CD14-positive monocyte (primary cell): Measurements from ENCODE around the gene STT3B. TPM values are rescaled to one million over a fixed set of nuclear protein-coding genes. Genes with fewer than 3 reads are reported as not detected.
A peak's percentile ranks its signal among the peaks of the same experiment; 100 is the strongest.

Source experiments
- DNase-seq, 3 donors: peaks; one replicate each; pipeline ENCODE4 v3.0.0-alpha.2; 2011 to 2022
- H2AFZ ChIP-seq: 2 replicates; pipeline ENCODE4 v1.6.0; 2012; ENCODE audit warnings: mild to moderate bottlenecking, low read depth, low read length, inconsistent platforms; ENCODE audit not compliant: insufficient read depth, poor library complexity, severe bottlenecking
- H3K27ac ChIP-seq, 2 donors: 1 replicate in 1 of 2; 2 replicates in 1 of 2; pipeline ENCODE4 v1.5.1; 2012 to 2013; ENCODE audit warnings: low read length in 2 of 2, control low read depth in 1 of 2, inconsistent platforms in 1 of 2, low read depth in 1 of 2, mild to moderate bottlenecking in 1 of 2
- H3K27me3 ChIP-seq, 2 donors: one replicate each; pipeline versions ENCODE4 v1.6.0 to v1.6.1; 2011 to 2013; ENCODE audit warnings: low read length in 2 of 2; ENCODE audit not compliant: control insufficient read depth in 2 of 2, insufficient read depth in 2 of 2
- H3K36me3 ChIP-seq, 2 donors: replicated peaks in 1 of 2; 1 replicate in 1 of 2; 2 replicates in 1 of 2; pipeline versions ENCODE4 v1.5.1 to v1.6.1; 2012 to 2013; ENCODE audit warnings: low read length in 2 of 2, control low read depth in 1 of 2, inconsistent platforms in 1 of 2, mild to moderate bottlenecking in 1 of 2; ENCODE audit not compliant: insufficient read depth in 2 of 2, control insufficient read depth in 1 of 2
- H3K4me1 ChIP-seq, 2 donors: 1 replicate in 1 of 2; 2 replicates in 1 of 2; pipeline versions ENCODE4 v1.5.1 to v1.6.1; 2012 to 2013; ENCODE audit warnings: low read length in 2 of 2, control low read depth in 1 of 2, inconsistent platforms in 1 of 2, mild to moderate bottlenecking in 1 of 2, moderate library complexity in 1 of 2; ENCODE audit not compliant: insufficient read depth in 2 of 2, control insufficient read depth in 1 of 2
- H3K4me2 ChIP-seq: replicated peaks from 2 replicates; pipeline ENCODE3; 2012; ENCODE audit warnings: low read length, moderate library complexity, mild to moderate bottlenecking; ENCODE audit not compliant: poor library complexity, severe bottlenecking; ENCODE audit errors: extremely low read depth
- H3K4me3 ChIP-seq, 3 experiments: fragments of 200-600 bp in 1 of 3; sonication (generic) in 1 of 3; replicated peaks in 1 of 3; 1 replicate in 2 of 3; 2 replicates in 1 of 3; pipeline ENCODE4 v1.5.1; 2011 to 2013; ENCODE audit warnings: low read length in 3 of 3, mild to moderate bottlenecking in 3 of 3, control low read depth in 2 of 3, low read depth in 2 of 3, inconsistent platforms in 1 of 3, moderate library complexity in 1 of 3
- H3K79me2 ChIP-seq: 2 replicates; pipeline ENCODE4 v1.6.0; 2012; ENCODE audit warnings: mild to moderate bottlenecking, control low read depth, inconsistent platforms, low read length, moderate library complexity; ENCODE audit not compliant: insufficient read depth
- H3K9ac ChIP-seq: 2 replicates; pipeline ENCODE4 v1.6.0; 2017; ENCODE audit warnings: low read length, mild to moderate bottlenecking; ENCODE audit not compliant: insufficient read depth, poor library complexity, severe bottlenecking
- H3K9me3 ChIP-seq, 2 donors: replicated peaks in 1 of 2; 1 replicate in 1 of 2; 2 replicates in 1 of 2; pipeline versions ENCODE4 v1.5.1 to v1.6.1; 2012 to 2013; ENCODE audit warnings: low read length in 2 of 2, control low read depth in 1 of 2; ENCODE audit not compliant: control insufficient read depth in 1 of 2, insufficient read depth in 1 of 2
- H4K20me1 ChIP-seq: 2 replicates; pipeline ENCODE4 v1.6.0; 2012; ENCODE audit warnings: mild to moderate bottlenecking, low read length, control low read depth, moderate library complexity; ENCODE audit not compliant: insufficient read depth
- H3K27ac Mint-ChIP-seq, 7 donors: one replicate each; pipeline ENCODE4 v1.8.0; 2020; ENCODE audit warnings: mild to moderate bottlenecking in 7 of 7, mixed read lengths in 7 of 7, moderate library complexity in 6 of 7, inconsistent platforms in 2 of 7
- H3K27me3 Mint-ChIP-seq, 3 donors: one replicate each; pipeline ENCODE4 v1.8.0; 2021 to 2022; ENCODE audit warnings: low read depth in 3 of 3, mild to moderate bottlenecking in 3 of 3, mixed read lengths in 3 of 3, moderate library complexity in 3 of 3, inconsistent platforms in 1 of 3
- H3K36me3 Mint-ChIP-seq, 2 donors: one replicate each; pipeline ENCODE4 v1.8.0; 2020; ENCODE audit warnings: mixed read lengths in 2 of 2, inconsistent platforms in 1 of 2, mild to moderate bottlenecking in 1 of 2
- H3K4me1 Mint-ChIP-seq: one replicate; pipeline ENCODE4 v1.8.0; 2020; ENCODE audit warnings: mild to moderate bottlenecking, mixed read lengths
- H3K4me3 Mint-ChIP-seq, 2 donors: one replicate each; pipeline ENCODE4 v1.8.0; 2020; ENCODE audit warnings: mild to moderate bottlenecking in 2 of 2, mixed read lengths in 2 of 2, moderate library complexity in 1 of 2
- H3K9me3 Mint-ChIP-seq, 7 donors: one replicate each; pipeline ENCODE4 v1.8.0; 2020 to 2022; ENCODE audit warnings: mixed read lengths in 7 of 7, mild to moderate bottlenecking in 6 of 7, moderate library complexity in 6 of 7, inconsistent platforms in 2 of 7
- WGBS: methylation state at CpG from one replicate; pipeline ENCODE4 v1.1.5; 2013; ENCODE audit warnings: missing lambda C conversion rate; ENCODE audit not compliant: insufficient coverage; 5-methylcytosine and 5-hydroxymethylcytosine counted together
- intact Hi-C, 2 donors: fragments of 100-400 bp; cut with micrococcal nuclease; formaldehyde crosslinking; loops; one replicate each; pipeline versions ENCODE4 v1.15.0 to v1.15.1; 2023
- polyA plus RNA-seq, 3 donors: library from polyadenylated mRNA; depleted of rRNA in 1 of 3; unstranded in 2 of 3; stranded (reverse) in 1 of 3; fragments of 300-500 nt in 2 of 3; fragments of >200 nt in 1 of 3; fragmentation: Illumina TruSeq in 2 of 3; gene quantifications; 1 replicate in 2 of 3; 2 replicates in 1 of 3; pipeline ENCODE4 v1.2.3, GENCODE V29; 2012 to 2021
- TF ChIP-seq, protein P1 (sequence below): fragments of 200-600 bp; IDR thresholded peaks from one replicate; pipeline ENCODE4 v1.8.0; 2022; ENCODE audit warnings: antibody characterized with exemption, mild to moderate bottlenecking

STT3B gene
- polyA plus RNA-seq, 3 donors, result 47.3 to 97.0 (median 86.3) TPM

DNA sequence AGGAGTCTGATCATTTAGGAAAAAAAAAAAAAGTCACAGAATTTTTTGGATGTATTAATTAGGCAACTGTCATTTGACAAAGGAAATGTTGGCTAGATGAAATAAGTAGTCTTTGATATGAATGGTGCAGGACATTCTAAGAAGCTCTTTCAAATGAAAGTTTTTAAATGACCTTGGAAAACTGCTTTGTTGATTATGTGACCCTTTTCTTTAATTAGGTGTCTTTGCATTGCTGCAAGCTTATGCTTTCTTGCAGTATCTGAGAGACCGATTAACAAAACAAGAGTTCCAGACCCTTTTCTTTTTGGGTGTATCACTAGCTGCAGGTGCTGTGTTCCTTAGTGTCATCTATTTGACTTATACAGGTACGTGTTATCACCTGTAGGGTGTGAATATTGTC lies 84.0 kb downstream of the STT3B start:
- no peak for DNase-seq
- Mint-ChIP-seq H3K4me1 (peaks cover 8% of the 10 kb centered on the region), H3K36me3 (peaks cover 41 to 58% of the 10 kb centered on the region in 2 donors), H3K9me3 (no peaks in the 10 kb centered on the region), H3K27ac (peak overlapping the region in 1 of 7 donors; percentile 30), H3K4me3 (no peak overlapping the region), H3K27me3 (no peaks in the 10 kb centered on the region)
- Histone ChIP-seq H4K20me1 (peaks cover 32% of the 10 kb centered on the region), H3K9me3 (no peaks in the 10 kb centered on the region), H3K36me3 (peaks cover 45 to 68% of the 10 kb centered on the region in 2 donors), H3K4me2 (no peak overlapping the region), H3K4me3 (no peak overlapping the region), H3K27ac (no peak overlapping the region), H3K79me2 (peaks cover 34% of the 10 kb centered on the region), H3K4me1 (no peaks in the 10 kb centered on the region), H3K9ac (no peak overlapping the region), H2AFZ (no peak overlapping the region), H3K27me3 (no peaks in the 10 kb centered on the region)
- intact Hi-C loops, result no loop called here
- TF ChIP-seq, protein P1, sequence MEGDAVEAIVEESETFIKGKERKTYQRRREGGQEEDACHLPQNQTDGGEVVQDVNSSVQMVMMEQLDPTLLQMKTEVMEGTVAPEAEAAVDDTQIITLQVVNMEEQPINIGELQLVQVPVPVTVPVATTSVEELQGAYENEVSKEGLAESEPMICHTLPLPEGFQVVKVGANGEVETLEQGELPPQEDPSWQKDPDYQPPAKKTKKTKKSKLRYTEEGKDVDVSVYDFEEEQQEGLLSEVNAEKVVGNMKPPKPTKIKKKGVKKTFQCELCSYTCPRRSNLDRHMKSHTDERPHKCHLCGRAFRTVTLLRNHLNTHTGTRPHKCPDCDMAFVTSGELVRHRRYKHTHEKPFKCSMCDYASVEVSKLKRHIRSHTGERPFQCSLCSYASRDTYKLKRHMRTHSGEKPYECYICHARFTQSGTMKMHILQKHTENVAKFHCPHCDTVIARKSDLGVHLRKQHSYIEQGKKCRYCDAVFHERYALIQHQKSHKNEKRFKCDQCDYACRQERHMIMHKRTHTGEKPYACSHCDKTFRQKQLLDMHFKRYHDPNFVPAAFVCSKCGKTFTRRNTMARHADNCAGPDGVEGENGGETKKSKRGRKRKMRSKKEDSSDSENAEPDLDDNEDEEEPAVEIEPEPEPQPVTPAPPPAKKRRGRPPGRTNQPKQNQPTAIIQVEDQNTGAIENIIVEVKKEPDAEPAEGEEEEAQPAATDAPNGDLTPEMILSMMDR, result no peak
- WGBS, result 100% methylated on average over 1 of the region's 2 CpGs

GRCh38 chr3:31620656-31621055 lies 87.9 kb downstream of the STT3B start:
- 100% methylated on average over 1 of the region's 1 CpG for WGBS

More at GRCh38 chr3:31620656-31621055, 87.9 kb downstream of the STT3B start:
- no peak for DNase-seq
- Histone ChIP-seq H3K79me2 (no peaks in the 10 kb centered on the region), H3K4me2 (no peak overlapping the region), H3K4me1 (no peaks in the 10 kb centered on the region), H2AFZ (no peak overlapping the region), H3K27ac (no peak overlapping the region), H3K9me3 (no peaks in the 10 kb centered on the region), H3K4me3 (no peak overlapping the region), H3K9ac (no peak overlapping the region), H4K20me1 (no peaks in the 10 kb centered on the region), H3K27me3 (no peaks in the 10 kb centered on the region), H3K36me3 (peaks cover 61 to 98% of the 10 kb centered on the region in 2 donors)
- Mint-ChIP-seq H3K4me3 (no peak overlapping the region), H3K9me3 (no peaks in the 10 kb centered on the region), H3K4me1 (peaks cover 3% of the 10 kb centered on the region), H3K36me3 (peaks cover 67 to 80% of the 10 kb centered on the region in 2 donors), H3K27ac (no peak overlapping the region), H3K27me3 (no peaks in the 10 kb centered on the region)
- TF ChIP-seq, protein P1, result no peak
- intact Hi-C loops, result no loop called here
